Adrenal gland (tissue), 5 donors: Measurements from ENCODE around the gene AGAP1.

ENCODE experiments used
- POLR2A ChIP-seq, 2 donors: fragments of 450-650 bp; IDR thresholded peaks; one replicate each; pipeline ENCODE4 v1.6.1; 2017; ENCODE audit warnings: antibody characterized with exemption in 2 of 2, mild to moderate bottlenecking in 2 of 2, moderate library complexity in 1 of 2
- TF ChIP-seq, protein P1 (sequence below), 6 experiments: fragments of 450-650 bp in 4 of 6; fragments of 200-600 bp in 2 of 6; sonication (generic) in 1 of 6; IDR thresholded peaks; 1 replicate in 5 of 6; 2 replicates in 1 of 6; pipeline versions ENCODE4 v1.5.1 to v1.8.0; 2016 to 2021; ENCODE audit warnings: antibody characterized with exemption in 6 of 6, mild to moderate bottlenecking in 2 of 6, moderate library complexity in 1 of 6
- donor health status: DM: no; HTN: no; CAD: no.

DNA sequence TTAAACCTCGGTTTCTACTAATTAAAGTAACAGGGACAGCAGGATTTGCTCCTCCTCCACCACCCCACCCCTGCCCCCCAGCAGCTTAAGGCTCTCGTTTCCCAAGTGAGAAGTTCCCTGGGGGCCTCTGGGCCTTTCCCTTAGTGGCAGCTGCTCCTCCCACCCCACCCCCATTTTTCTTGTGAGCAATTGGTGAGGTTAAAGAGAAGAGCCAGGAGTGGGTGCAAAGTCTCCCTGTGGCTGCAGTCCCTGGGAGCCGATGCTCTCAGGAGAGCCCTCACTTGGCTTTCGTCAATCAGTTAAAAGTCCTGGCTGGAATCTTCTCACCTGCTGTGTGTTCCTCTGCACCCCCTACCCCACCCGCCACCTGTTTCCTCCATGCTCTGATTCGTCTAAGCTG lies 48.7 kb upstream of the AGAP1 start:
- TF ChIP-seq, protein P1, sequence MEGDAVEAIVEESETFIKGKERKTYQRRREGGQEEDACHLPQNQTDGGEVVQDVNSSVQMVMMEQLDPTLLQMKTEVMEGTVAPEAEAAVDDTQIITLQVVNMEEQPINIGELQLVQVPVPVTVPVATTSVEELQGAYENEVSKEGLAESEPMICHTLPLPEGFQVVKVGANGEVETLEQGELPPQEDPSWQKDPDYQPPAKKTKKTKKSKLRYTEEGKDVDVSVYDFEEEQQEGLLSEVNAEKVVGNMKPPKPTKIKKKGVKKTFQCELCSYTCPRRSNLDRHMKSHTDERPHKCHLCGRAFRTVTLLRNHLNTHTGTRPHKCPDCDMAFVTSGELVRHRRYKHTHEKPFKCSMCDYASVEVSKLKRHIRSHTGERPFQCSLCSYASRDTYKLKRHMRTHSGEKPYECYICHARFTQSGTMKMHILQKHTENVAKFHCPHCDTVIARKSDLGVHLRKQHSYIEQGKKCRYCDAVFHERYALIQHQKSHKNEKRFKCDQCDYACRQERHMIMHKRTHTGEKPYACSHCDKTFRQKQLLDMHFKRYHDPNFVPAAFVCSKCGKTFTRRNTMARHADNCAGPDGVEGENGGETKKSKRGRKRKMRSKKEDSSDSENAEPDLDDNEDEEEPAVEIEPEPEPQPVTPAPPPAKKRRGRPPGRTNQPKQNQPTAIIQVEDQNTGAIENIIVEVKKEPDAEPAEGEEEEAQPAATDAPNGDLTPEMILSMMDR (IDR thresholded peaks at IDR 0.05) = no peak
- TF ChIP-seq POLR2A (IDR thresholded peaks at IDR 0.05) = no peak
